HUES64 (cell line): Measurements from ENCODE around the gene NFASC.

ENCODE experiments used
- H3K27ac ChIP-seq: 2 replicates; pipeline ENCODE4 v1.7.0; 2013; ENCODE audit warnings: low read depth, low read length, inconsistent platforms
- H3K27me3 ChIP-seq: 2 replicates; pipeline ENCODE4 v1.6.1; 2013; ENCODE audit warnings: mild to moderate bottlenecking, low read length; ENCODE audit not compliant: insufficient read depth
- H3K36me3 ChIP-seq: 2 replicates; pipeline ENCODE4 v1.6.1; 2013; ENCODE audit warnings: mild to moderate bottlenecking, low read length; ENCODE audit not compliant: insufficient read depth
- H3K4me1 ChIP-seq: 2 replicates; pipeline ENCODE4 v1.6.1; 2013; ENCODE audit warnings: mild to moderate bottlenecking, low read length, moderate library complexity; ENCODE audit not compliant: insufficient read depth
- H3K4me3 ChIP-seq: 2 replicates; pipeline ENCODE4 v1.5.1; 2013; ENCODE audit warnings: mild to moderate bottlenecking, low read length, moderate library complexity
- H3K9ac ChIP-seq: 2 replicates; pipeline ENCODE4 v1.6.1; 2013; ENCODE audit warnings: mild to moderate bottlenecking, low read depth, low read length
- H3K9me3 ChIP-seq: 2 replicates; pipeline ENCODE4 v1.6.1; 2013; ENCODE audit warnings: low read depth, low read length; ENCODE audit not compliant: insufficient read depth
- WGBS: fragments of 150-250, 120-280 bp; methylation state at CpG from one replicate; pipeline ENCODE4 v1.1.7; 2013; ENCODE audit warnings: missing lambda C conversion rate; 5-methylcytosine and 5-hydroxymethylcytosine counted together

Gene NFASC

DNA sequence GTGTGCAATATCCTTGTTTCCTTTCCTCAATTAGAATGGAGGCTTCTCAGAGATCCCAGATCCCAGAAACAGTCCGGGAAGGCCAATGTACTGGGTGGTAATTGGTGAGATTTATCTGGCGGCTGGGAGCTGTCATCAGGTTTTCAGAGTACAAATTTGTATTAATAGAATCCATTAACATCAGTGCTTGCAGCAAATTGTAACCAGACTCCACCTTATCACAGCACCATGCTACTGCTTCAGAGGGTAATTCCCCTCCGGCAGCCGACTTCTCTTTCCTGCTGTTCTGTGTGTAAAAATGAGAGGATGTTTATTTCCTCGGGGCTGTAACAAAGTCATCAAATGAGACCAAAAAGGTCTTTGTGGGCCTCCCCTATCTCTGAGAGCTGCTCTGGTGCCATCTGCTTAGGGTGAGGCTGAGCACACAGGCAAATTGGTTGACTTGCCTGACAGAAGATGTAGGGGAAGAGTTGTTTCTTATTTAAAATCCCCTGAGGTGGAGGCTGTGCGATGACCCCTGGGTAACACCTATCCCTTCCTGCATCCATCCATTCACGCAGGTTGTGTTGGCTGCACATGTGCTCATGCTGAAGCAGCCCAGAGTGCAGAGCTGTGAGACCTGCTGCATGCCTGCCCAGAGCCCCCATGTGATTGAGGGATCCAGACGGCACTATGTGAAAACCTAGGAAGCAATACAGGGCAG, 19.2 kb downstream of the NFASC start:
- no peak overlapping the region for H3K9ac ChIP-seq
- no peak overlapping the region for H3K4me3 ChIP-seq
- no peaks in the 10 kb centered on the region for H3K36me3 ChIP-seq
- no peaks in the 10 kb centered on the region for H3K9me3 ChIP-seq
- H3K27ac ChIP-seq: no peak overlapping the region
- whole genome bisulfite sequencing: 89% methylated on average over 8 of the region's 8 CpGs
- no peaks in the 10 kb centered on the region for H3K27me3 ChIP-seq
- no peaks in the 10 kb centered on the region for H3K4me1 ChIP-seq

- no peak overlapping the region for H3K9ac ChIP-seq
- no peaks in the 10 kb centered on the region for H3K36me3 ChIP-seq
- H3K4me3 ChIP-seq: no peak overlapping the region
- no peaks in the 10 kb centered on the region for H3K27me3 ChIP-seq
- WGBS: 76% methylated on average over 3 of the region's 3 CpGs
- no peaks in the 10 kb centered on the region for H3K9me3 ChIP-seq
- H3K4me1 ChIP-seq: no peaks in the 10 kb centered on the region
- H3K27ac ChIP-seq: no peak overlapping the region
These were observed 21.2 kb downstream of the NFASC start for GRCh38 chr1:204891860-204892259.

DNA sequence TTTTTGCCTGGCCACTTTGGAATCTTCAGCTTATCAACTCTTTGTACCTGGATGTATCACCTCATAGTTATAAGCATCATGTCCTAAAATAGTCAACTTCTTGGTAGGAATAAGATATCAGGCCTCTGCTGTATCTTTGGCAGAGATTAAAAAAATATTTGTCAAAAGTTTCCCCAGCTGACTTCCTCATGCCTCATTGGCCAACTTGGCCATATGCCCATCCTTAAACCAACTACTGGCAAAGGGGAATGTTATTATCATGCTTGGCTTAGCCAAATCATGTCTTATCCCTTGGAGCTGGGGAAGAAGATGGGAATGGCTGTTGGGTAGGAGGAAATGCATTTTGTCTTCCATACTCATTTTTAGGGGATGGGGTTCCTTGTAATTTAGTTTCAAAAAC, 23.4 kb downstream of the NFASC start:
- Histone ChIP-seq H3K36me3 (no peaks in the 10 kb centered on the region), H3K27ac (no peak overlapping the region), H3K9me3 (no peaks in the 10 kb centered on the region), H3K9ac (no peak overlapping the region), H3K4me3 (no peak overlapping the region), H3K27me3 (no peaks in the 10 kb centered on the region), H3K4me1 (no peaks in the 10 kb centered on the region)

GRCh38 chr1:204894606-204895005, 23.9 kb downstream of the NFASC start:
- Histone ChIP-seq H3K9me3 (no peaks in the 10 kb centered on the region), H3K36me3 (no peaks in the 10 kb centered on the region), H3K4me1 (no peaks in the 10 kb centered on the region), H3K27me3 (no peaks in the 10 kb centered on the region), H3K4me3 (no peak overlapping the region), H3K27ac (no peak overlapping the region), H3K9ac (no peak overlapping the region)
- 82% methylated on average over 1 of the region's 1 CpG for WGBS

DNA sequence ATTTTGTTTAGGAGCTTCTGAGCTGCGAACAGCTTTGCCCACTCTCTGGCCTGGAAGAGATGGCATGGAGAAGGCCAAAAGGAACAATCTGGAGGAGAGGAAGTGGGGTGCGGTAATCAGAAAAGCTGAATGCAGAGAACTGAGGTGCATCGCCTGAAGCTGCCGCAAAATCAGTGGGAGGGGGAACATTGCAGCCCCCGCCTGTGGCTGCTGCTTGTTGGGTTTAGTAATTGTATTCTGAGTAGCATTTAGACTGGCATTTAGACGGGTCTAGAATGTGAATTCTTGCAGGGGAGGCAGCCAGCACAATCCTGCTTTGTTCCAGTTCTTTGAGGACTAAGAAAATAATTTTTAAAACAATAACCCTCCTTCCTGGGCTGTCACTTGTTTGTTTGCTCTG, 25.4 kb downstream of the NFASC start:
- no peak overlapping the region for H3K9ac ChIP-seq
- no peaks in the 10 kb centered on the region for H3K9me3 ChIP-seq
- no peak overlapping the region for H3K4me3 ChIP-seq
- H3K36me3 ChIP-seq: no peaks in the 10 kb centered on the region
- no peaks in the 10 kb centered on the region for H3K27me3 ChIP-seq
- H3K4me1 ChIP-seq: no peaks in the 10 kb centered on the region
- no peak overlapping the region for H3K27ac ChIP-seq
- WGBS: 91% methylated on average over 6 of the region's 6 CpGs

GRCh38 chr1:204896787-204897469, 26.3 kb downstream of the NFASC start:
- H3K9me3 ChIP-seq: no peaks in the 10 kb centered on the region
- H3K27ac ChIP-seq: no peak overlapping the region
- no peak overlapping the region for H3K9ac ChIP-seq
- H3K4me3 ChIP-seq: no peak overlapping the region
- H3K27me3 ChIP-seq: no peaks in the 10 kb centered on the region
- no peaks in the 10 kb centered on the region for H3K36me3 ChIP-seq
- H3K4me1 ChIP-seq: no peaks in the 10 kb centered on the region
- 77% methylated on average over 5 of the region's 5 CpGs for WGBS

- Histone ChIP-seq H3K9me3 (no peaks in the 10 kb centered on the region), H3K27me3 (no peaks in the 10 kb centered on the region), H3K4me1 (no peaks in the 10 kb centered on the region), H3K9ac (no peak overlapping the region), H3K4me3 (no peak overlapping the region), H3K27ac (no peak overlapping the region), H3K36me3 (no peaks in the 10 kb centered on the region)
- WGBS: 94% methylated on average over 2 of the region's 2 CpGs
These were observed 30.1 kb downstream of the NFASC start for GRCh38 chr1:204900721-204901120.

DNA sequence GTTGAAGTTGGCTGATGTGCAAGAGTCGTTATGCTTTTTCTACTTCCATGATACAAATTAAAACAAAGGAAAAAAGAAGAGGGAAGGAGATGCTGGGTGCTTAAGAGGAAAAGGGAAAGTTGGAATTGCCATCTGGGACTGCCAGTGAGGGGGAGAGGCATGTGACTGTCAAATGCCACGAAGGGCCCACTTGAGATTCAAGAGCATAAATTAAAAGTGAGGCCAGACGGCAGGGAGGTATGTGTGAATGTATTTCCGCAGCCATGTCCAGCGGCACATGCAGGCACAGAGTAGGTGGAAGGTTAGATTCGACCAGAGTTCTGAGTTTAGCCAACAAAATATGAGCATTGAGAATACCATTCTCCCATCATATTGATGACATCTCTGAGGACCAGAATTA, 32.0 kb downstream of the NFASC start:
- WGBS: 85% methylated on average over 5 of the region's 6 CpGs
- no peak overlapping the region for H3K9ac ChIP-seq

GRCh38 chr1:204904228-204904810, 33.7 kb downstream of the NFASC start:
- Histone ChIP-seq H3K27me3 (no peaks in the 10 kb centered on the region), H3K4me1 (no peaks in the 10 kb centered on the region)
- WGBS: 94% methylated on average over 7 of the region's 7 CpGs

More for the DNA sequence above, 32.0 kb downstream of the NFASC start:
- Histone ChIP-seq H3K27me3 (no peaks in the 10 kb centered on the region), H3K9me3 (no peaks in the 10 kb centered on the region), H3K27ac (no peak overlapping the region), H3K36me3 (no peaks in the 10 kb centered on the region), H3K4me3 (no peak overlapping the region), H3K4me1 (no peaks in the 10 kb centered on the region)

GRCh38 chr1:204909109-204909508, 38.4 kb downstream of the NFASC start:
- Histone ChIP-seq H3K36me3 (no peaks in the 10 kb centered on the region), H3K27me3 (no peaks in the 10 kb centered on the region), H3K4me3 (no peak overlapping the region), H3K9ac (no peak overlapping the region), H3K4me1 (no peaks in the 10 kb centered on the region), H3K27ac (no peak overlapping the region), H3K9me3 (no peaks in the 10 kb centered on the region)
- 95% methylated on average over 3 of the region's 3 CpGs for WGBS

More at GRCh38 chr1:204904228-204904810, 33.7 kb downstream of the NFASC start:
- Histone ChIP-seq H3K27ac (no peak overlapping the region), H3K9me3 (no peaks in the 10 kb centered on the region), H3K9ac (no peak overlapping the region), H3K4me3 (no peak overlapping the region), H3K36me3 (no peaks in the 10 kb centered on the region)

DNA sequence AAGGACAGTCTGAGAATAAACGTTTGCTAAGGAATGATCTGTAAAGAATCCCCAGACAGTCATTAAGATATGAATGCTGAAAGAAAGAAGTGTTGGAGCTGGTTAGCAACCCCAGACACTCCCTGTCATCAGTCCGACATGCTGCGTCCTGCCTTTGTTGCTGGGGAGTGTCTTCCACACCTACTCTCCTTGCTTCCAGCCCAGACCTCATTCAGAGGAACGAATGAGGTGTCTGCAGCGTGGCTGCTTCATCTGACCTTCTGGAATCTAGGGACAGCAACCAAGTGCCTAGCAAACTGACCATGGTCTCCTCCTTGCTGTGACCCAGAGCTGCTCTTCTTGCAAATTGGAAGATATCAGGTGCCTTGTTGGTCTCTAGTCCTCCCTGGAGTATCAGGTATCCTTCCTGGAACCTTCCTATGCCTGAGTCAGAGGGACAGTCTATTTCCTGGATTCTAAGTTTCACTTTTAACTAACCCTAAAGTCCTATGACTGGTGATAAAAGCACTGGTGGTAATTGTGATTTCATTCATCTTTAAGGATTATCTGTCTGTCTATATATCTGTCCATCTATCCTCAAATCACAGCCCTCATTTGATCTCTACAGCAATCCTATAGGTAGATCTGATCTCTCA, 45.3 kb downstream of the NFASC start:
- H3K36me3 ChIP-seq: no peaks in the 10 kb centered on the region
- H3K9me3 ChIP-seq: no peaks in the 10 kb centered on the region
- peaks cover 12% of the 10 kb centered on the region for H3K4me1 ChIP-seq
- H3K27ac ChIP-seq: no peak overlapping the region
- no peaks in the 10 kb centered on the region for H3K27me3 ChIP-seq
- 77% methylated on average over 5 of the region's 5 CpGs for WGBS
- H3K9ac ChIP-seq: no peak overlapping the region
- H3K4me3 ChIP-seq: no peak overlapping the region
